A673 (cell line): ENCODE measurements around the gene LAMTOR4. TPM values are rescaled to one million over a fixed set of nuclear protein-coding genes. Genes with fewer than 3 reads are reported as not detected.

ENCODE experiments used
- BruUV-seq: library from RNA; stranded (reverse); fragments of 400-500 nt; replicated peaks from 2 replicates; lab custom pipeline; 2021; lab: Mats Ljungman, UMichigan
- CTCF ChIA-PET: fragments of 300-600 bp; sonication (Branson Sonifier 250); formaldehyde crosslinking; loops from one replicate; lab custom pipeline; 2022; ENCODE audit warnings: antibody characterized with exemption; lab: Charles Lee
- POLR2A ChIA-PET: fragments of 300-600 bp; sonication (Branson Sonifier 250); formaldehyde crosslinking; loops from one replicate; lab custom pipeline; 2022; ENCODE audit warnings: antibody characterized with exemption; ENCODE audit not compliant: low non-redundant PET; lab: Charles Lee
- DNase-seq: peaks from one replicate; pipeline ENCODE4 v3.0.0-alpha.2; 2015; ENCODE audit warnings: low spot score
- H3K27ac ChIP-seq: fragments of 200-600 bp; sonication (generic); 2 replicates; pipeline ENCODE4 v1.5.1; 2016; ENCODE audit warnings: mixed run types, low read depth, mild to moderate bottlenecking, mixed read lengths, antibody characterized with exemption, low read length; ENCODE audit not compliant: poor library complexity, severe bottlenecking
- H3K27me3 ChIP-seq: fragments of 200-600 bp; sonication (generic); replicated peaks from 2 replicates; pipeline ENCODE4 v1.6.1; 2017; ENCODE audit warnings: mixed run types, low read depth, mild to moderate bottlenecking, mixed read lengths, antibody characterized with exemption, low read length; ENCODE audit not compliant: insufficient read depth, poor library complexity
- H3K36me3 ChIP-seq: fragments of 200-600 bp; sonication (generic); 2 replicates; pipeline ENCODE4 v1.6.1; 2016; ENCODE audit warnings: mixed run types, mild to moderate bottlenecking, mixed read lengths, antibody characterized with exemption, low read length; ENCODE audit not compliant: insufficient read depth, poor library complexity, severe bottlenecking
- H3K4me1 ChIP-seq: fragments of 200-600 bp; sonication (generic); 2 replicates; pipeline ENCODE4 v1.6.1; 2017; ENCODE audit warnings: mixed run types, mild to moderate bottlenecking, mixed read lengths, antibody characterized with exemption, low read length; ENCODE audit not compliant: insufficient read depth, poor library complexity, severe bottlenecking
- H3K4me3 ChIP-seq: fragments of 200-600 bp; sonication (generic); 2 replicates; pipeline ENCODE4 v1.5.1; 2016; ENCODE audit warnings: low read depth, mixed run types, mild to moderate bottlenecking, mixed read lengths, low read length; ENCODE audit not compliant: poor library complexity, severe bottlenecking
- H3K9me3 ChIP-seq: fragments of 200-600 bp; sonication (generic); 2 replicates; pipeline ENCODE4 v1.6.1; 2016; ENCODE audit warnings: mixed run types, low read depth, mild to moderate bottlenecking, mixed read lengths, antibody characterized with exemption, low read length; ENCODE audit not compliant: poor library complexity, severe bottlenecking
- EZH2 ChIP-seq: fragments of 200-600 bp; sonication (generic); IDR thresholded peaks from 2 replicates; pipeline ENCODE4 v1.6.1; 2017; ENCODE audit warnings: borderline replicate concordance, low read depth, mild to moderate bottlenecking, mixed read lengths, antibody characterized with exemption, low read length; ENCODE audit not compliant: poor library complexity, severe bottlenecking
- intact Hi-C: fragments of 100-400 bp; cut with micrococcal nuclease; formaldehyde crosslinking; loops from one replicate; pipeline ENCODE4 v1.10.0; 2022; ENCODE audit not compliant: unreplicated experiment
- total RNA-seq: library from RNA; stranded (reverse); gene quantifications from 2 replicates; pipeline ENCODE4 v1.2.3, GENCODE V29; 2021
- TF ChIP-seq, protein P1 (sequence below): fragments of 300-800, 200-600 bp; sonication (generic); conservative IDR thresholded peaks from 2 replicates; pipeline ENCODE4 v1.5.1; 2017; ENCODE audit warnings: low read depth, mild to moderate bottlenecking, antibody characterized with exemption, low read length, moderate library complexity, mixed read lengths

Gene LAMTOR4
- total RNA-seq, 1 experiment from 2014 or later = 84.5 TPM

DNA sequence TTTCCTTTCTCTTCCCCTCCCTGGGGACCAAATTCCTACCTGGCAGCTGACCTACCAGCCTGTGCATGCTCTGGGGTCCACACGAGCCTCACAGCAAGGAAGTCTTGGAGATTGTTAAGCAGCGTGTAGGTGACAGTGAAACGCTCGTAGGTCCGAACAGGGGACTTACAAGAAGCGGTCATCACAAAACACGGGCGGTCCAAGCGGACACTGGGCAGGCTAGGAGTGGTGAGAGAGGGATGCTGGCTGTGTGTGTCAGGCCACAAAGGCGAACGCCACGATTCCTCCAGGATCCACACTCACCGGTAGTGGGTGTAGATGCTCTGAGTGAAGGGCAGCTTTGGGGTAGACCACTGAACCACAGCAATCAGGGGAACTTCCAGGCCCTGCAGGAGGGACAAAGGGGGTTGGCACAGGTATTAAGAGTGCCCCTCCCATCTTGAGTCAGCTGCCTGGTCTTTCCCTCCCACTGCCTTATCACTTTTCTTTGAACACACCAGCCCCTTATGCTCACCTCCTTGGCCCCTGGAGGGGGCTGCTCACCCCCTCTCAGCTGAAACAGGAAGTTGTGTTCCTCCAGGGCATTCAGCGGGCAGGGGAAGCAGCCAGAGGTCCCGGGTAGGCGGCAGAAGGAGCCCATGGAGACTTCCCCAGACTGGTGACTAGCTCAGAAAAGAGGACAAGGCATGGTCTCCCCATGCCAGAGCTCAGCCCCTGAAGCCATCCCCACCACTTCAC, 7.8 kb downstream of the LAMTOR4 start:
- Histone ChIP-seq H3K27me3 (no peaks in the 10 kb centered on the region), H3K27ac (no peak overlapping the region), H3K4me1 (peaks cover 20% of the 10 kb centered on the region), H3K4me3 (peak overlapping the region; percentile 89), H3K9me3 (no peaks in the 10 kb centered on the region), H3K36me3 (peaks cover 25% of the 10 kb centered on the region)
- no TSS peak for BruUV-seq
- intact Hi-C loops = no loop called here
- no peak for DNase-seq
- POLR2A ChIA-PET = no interaction called here
- CTCF ChIA-PET = no interaction called here
- TF ChIP-seq, protein P1, sequence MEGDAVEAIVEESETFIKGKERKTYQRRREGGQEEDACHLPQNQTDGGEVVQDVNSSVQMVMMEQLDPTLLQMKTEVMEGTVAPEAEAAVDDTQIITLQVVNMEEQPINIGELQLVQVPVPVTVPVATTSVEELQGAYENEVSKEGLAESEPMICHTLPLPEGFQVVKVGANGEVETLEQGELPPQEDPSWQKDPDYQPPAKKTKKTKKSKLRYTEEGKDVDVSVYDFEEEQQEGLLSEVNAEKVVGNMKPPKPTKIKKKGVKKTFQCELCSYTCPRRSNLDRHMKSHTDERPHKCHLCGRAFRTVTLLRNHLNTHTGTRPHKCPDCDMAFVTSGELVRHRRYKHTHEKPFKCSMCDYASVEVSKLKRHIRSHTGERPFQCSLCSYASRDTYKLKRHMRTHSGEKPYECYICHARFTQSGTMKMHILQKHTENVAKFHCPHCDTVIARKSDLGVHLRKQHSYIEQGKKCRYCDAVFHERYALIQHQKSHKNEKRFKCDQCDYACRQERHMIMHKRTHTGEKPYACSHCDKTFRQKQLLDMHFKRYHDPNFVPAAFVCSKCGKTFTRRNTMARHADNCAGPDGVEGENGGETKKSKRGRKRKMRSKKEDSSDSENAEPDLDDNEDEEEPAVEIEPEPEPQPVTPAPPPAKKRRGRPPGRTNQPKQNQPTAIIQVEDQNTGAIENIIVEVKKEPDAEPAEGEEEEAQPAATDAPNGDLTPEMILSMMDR = no peak
- no peak for TF ChIP-seq EZH2

DNA sequence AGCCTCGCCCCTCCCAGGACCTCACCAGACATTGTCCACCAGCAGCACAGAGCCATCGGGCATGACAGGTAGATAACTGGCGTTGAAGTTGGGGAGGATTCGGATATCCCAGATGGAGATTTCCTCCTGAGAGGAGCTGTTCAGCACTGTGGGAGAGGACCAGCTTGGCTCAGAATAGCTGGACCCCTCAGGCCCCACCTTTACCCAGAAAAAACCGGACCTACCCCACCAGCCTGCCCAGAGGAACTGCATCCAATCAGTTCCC, 8.3 kb downstream of the LAMTOR4 start:
- Histone ChIP-seq H3K27me3 (no peaks in the 10 kb centered on the region), H3K9me3 (no peaks in the 10 kb centered on the region), H3K4me1 (peaks cover 20% of the 10 kb centered on the region), H3K27ac (no peak overlapping the region), H3K36me3 (peaks cover 25% of the 10 kb centered on the region), H3K4me3 (peak overlapping the region; percentile 89)
- DNase-seq = no peak
- no TSS peak for BruUV-seq
- intact Hi-C loops = no loop called here
- POLR2A ChIA-PET = no interaction called here
- CTCF ChIA-PET = no interaction called here
- TF ChIP-seq, protein P1 = no peak
- TF ChIP-seq EZH2 = no peak

DNA sequence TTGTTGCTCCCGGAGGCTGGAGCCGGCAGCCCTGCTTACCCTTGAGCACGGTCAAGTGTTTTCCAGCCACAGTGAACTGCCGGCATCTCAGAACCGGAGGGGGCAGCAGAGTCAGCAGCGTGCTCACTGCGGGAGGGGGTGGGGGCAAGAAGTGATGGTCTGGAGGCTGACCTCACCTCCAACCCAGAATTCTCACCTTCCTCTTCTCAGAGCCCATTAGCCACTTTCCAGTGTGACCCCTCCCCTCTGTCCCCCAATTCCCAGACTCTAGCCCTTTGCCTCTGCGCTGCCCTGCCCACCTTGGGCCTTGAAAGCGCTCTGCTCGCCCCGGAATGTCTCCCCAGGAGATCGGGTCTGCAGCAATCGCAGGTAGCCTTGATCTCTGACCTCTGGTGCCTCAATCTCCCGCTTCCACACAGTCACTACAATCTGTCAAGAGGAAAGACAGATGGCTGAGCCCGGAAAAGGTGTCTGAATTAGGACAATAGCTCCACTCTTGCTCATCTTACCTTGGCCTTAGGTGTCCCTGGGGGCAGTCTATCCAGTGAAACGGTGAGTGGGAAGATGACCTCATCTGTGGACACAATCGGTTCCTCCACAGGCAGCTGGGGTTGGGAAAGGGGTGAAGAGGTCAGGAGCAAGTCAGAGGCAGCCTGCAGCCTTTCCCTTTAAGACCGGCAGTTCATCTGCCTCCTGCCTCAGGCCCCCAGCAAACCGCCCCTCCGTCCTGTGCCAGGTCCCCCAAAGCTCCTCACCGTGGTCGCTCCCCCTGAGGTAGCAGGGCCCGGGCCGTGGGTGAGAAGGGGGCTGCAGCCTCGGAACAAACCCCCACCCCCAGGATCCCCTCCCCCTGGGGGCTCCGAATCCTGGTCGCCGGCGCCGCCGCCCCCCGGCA, 8.9 kb downstream of the LAMTOR4 start:
- H3K4me1 ChIP-seq = peaks cover 20% of the 10 kb centered on the region
- H3K9me3 ChIP-seq = no peaks in the 10 kb centered on the region
- intact Hi-C loops = loop anchor here (1.0 kb wide), 1 partner anchor 9 kb away; the partner anchor contains the start of gene LAMTOR4
- TF ChIP-seq, protein P1 = no peak
- TF ChIP-seq EZH2 = no peak
- CTCF ChIA-PET = interaction anchor here (0.6 kb wide), 1 partner anchor 9 kb away, joined by 3 read pairs; the partner anchor contains the start of gene LAMTOR4
- peak overlapping the region; percentile 85 for H3K27ac ChIP-seq
- H3K27me3 ChIP-seq = no peaks in the 10 kb centered on the region
- TSS peak; percentile 28 for BruUV-seq
- H3K36me3 ChIP-seq = peaks cover 25% of the 10 kb centered on the region
- DNase-seq = no peak
- H3K4me3 ChIP-seq = peak overlapping the region; percentile 89
- POLR2A ChIA-PET = no interaction called here
